GM12878 (cell line): ENCODE results near the gene ZBTB21. TPM values are rescaled to one million over a fixed set of nuclear protein-coding genes. Genes with fewer than 3 reads are reported as not detected.

Experiments used
- E2F8 ChIP-seq: fragments of 450-650 bp; IDR thresholded peaks from 2 replicates; pipeline ENCODE4 v1.6.1; 2018; ENCODE audit warnings: mild to moderate bottlenecking, low read depth, moderate library complexity; ENCODE audit not compliant: partially characterized antibody
- KDM1A ChIP-seq: fragments of 200-600 bp; sonication (generic); IDR thresholded peaks from 2 replicates; pipeline ENCODE4 v1.6.1; 2016; ENCODE audit warnings: borderline replicate concordance
- MYB ChIP-seq: fragments of 150-350 bp; IDR thresholded peaks from 2 replicates; pipeline ENCODE4 v1.6.1; 2014; ENCODE audit warnings: mild to moderate bottlenecking, low read depth, low read length, borderline replicate concordance
- NKRF ChIP-seq: fragments of 450-650 bp; conservative IDR thresholded peaks from 2 replicates; pipeline ENCODE4 v1.6.1; 2017; ENCODE audit warnings: mild to moderate bottlenecking, moderate library complexity
- RAD51 ChIP-seq: fragments of 450-650 bp; IDR thresholded peaks from 2 replicates; pipeline ENCODE4 v1.6.1; 2016; ENCODE audit warnings: moderate library complexity, mild to moderate bottlenecking, inconsistent platforms
- YBX1 ChIP-seq: fragments of 450-650 bp; IDR thresholded peaks from 2 replicates; pipeline ENCODE4 v1.6.1; 2016; ENCODE audit warnings: antibody characterized with exemption
- ZNF274 ChIP-seq: IDR thresholded peaks from one replicate; pipeline ENCODE4 v1.8.0; 2011; ENCODE audit not compliant: insufficient read length, insufficient read depth
- polyA plus RNA-seq, 11 experiments: library from polyadenylated mRNA; depleted of rRNA in 4 of 11; unstranded in 6 of 11; stranded (reverse) in 5 of 11; fragments of >200 nt; fragmentation: Nextera tagmentation in 4 of 11; fragmentation: Illumina TruSeq in 1 of 11; extraction: Ambion mirVana in 4 of 11; extraction: Trizol in 1 of 11; gene quantifications; 1 replicate in 1 of 11; 2 replicates in 10 of 11; pipeline versions ENCODE4 v1.2.1 to v1.2.3, GENCODE V29; 2011 to 2016; ENCODE audit warnings: inconsistent platforms in 2 of 11, missing spikeins in 2 of 11, low read depth in 1 of 11
- total RNA-seq, 4 experiments: library from RNA; depleted of rRNA in 3 of 4; stranded (reverse); fragments of >200 nt in 3 of 4; fragmentation: Illumina TruSeq in 1 of 4; extraction: Trizol in 1 of 4; gene quantifications; 2 replicates each; pipeline versions ENCODE4 v1.2.1 to v1.2.3, GENCODE V29; 2013 to 2021
- TF ChIP-seq, protein P1 (sequence below): fragments of 450-650 bp; formaldehyde crosslinking; IDR thresholded peaks from 2 replicates; pipeline ENCODE4 v1.5.0; 2022; ENCODE audit warnings: mild to moderate bottlenecking, missing genetic modification characterization

The ZBTB21 gene
- total and polyA plus RNA-seq, 10 of the 15 experiments (the other 5 are each of a cell fraction or from before 2014, with no cell fraction given): 1.8 to 21.6 (median 10.6) TPM

GRCh38 chr21:41964171-41964570, 46.0 kb downstream of the ZBTB21 start (continued):
- TF ChIP-seq E2F8 (no peak), KDM1A (no peak), MYB (no peak), ZNF274 (no peak), YBX1 (no peak), NKRF (no peak), RAD51 (no peak)
- TF ChIP-seq, protein P1, sequence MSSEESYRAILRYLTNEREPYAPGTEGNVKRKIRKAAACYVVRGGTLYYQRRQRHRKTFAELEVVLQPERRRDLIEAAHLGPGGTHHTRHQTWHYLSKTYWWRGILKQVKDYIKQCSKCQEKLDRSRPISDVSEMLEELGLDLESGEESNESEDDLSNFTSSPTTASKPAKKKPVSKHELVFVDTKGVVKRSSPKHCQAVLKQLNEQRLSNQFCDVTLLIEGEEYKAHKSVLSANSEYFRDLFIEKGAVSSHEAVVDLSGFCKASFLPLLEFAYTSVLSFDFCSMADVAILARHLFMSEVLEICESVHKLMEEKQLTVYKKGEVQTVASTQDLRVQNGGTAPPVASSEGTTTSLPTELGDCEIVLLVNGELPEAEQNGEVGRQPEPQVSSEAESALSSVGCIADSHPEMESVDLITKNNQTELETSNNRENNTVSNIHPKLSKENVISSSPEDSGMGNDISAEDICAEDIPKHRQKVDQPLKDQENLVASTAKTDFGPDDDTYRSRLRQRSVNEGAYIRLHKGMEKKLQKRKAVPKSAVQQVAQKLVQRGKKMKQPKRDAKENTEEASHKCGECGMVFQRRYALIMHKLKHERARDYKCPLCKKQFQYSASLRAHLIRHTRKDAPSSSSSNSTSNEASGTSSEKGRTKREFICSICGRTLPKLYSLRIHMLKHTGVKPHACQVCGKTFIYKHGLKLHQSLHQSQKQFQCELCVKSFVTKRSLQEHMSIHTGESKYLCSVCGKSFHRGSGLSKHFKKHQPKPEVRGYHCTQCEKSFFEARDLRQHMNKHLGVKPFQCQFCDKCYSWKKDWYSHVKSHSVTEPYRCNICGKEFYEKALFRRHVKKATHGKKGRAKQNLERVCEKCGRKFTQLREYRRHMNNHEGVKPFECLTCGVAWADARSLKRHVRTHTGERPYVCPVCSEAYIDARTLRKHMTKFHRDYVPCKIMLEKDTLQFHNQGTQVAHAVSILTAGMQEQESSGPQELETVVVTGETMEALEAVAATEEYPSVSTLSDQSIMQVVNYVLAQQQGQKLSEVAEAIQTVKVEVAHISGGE: no peak
